Hematopoietic multipotent progenitor cell treated with erythropoietin and hydrocortisone succinate and interleukin-3 and kit ligand, for 4 days (in vitro differentiated cells): ENCODE results near the gene ROR2.

Source experiments
- DNase-seq: peaks from one replicate; pipeline ENCODE4 v3.0.0-alpha.2; 2015

Gene ROR2

DNA sequence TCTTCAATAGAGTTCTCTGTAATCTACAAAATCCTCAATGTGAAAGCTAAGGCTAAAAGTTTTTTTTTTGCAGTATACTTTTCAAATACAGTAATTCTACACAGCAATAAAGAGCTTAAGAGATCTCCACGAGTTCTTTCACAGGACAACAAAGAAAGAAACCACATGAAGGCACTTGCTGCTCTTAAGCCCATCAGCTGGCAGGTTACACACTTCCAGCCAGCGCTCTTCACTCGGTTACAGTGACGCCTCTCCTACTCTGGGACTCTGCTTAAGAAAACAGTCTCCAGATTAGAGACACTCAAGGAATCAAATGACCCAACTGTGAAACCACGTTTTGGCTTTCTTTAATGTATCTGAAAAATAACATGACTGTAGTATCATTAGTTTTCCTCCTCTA is 85.0 kb downstream of the ROR2 start:
- DNase-seq, result no peak

DNA sequence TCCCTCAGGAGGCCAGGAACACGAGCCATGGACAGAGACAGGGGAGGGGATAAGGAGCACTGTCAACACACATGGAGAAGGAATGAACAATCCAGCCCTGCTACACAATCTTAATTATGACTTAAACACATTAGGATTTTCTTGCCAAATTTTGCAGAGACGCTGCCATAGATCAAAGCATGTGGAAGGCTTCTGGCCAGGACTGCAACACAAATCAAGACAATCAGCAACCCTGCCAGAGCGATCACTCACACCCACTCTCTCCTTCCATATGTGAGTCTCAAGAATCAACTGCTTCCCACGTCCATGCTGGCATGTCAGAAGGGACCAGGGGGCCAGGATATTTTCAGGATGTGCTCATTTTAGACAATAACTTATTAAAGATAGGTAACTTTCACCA is 85.6 kb downstream of the ROR2 start:
- DNase-seq, result no peak

DNA sequence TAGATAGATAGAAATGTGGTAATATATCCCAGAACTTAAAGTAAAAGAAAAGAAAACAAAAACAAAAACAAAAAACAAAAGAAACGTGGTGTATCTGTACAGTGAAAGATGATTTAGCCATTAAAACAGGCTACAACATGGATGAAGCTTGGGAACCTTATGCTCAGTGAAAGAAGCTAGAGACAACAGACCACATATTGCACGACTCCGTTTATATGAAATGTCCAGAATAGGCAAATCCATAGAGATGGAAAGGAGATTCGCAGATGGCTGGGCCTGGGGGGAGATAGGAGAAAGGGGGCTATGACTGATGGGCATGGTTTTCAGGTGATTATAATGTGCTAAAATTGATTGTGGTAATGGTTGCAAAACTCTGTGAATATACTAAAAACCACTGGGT is 86.6 kb downstream of the ROR2 start:
- no peak for DNase-seq

DNA sequence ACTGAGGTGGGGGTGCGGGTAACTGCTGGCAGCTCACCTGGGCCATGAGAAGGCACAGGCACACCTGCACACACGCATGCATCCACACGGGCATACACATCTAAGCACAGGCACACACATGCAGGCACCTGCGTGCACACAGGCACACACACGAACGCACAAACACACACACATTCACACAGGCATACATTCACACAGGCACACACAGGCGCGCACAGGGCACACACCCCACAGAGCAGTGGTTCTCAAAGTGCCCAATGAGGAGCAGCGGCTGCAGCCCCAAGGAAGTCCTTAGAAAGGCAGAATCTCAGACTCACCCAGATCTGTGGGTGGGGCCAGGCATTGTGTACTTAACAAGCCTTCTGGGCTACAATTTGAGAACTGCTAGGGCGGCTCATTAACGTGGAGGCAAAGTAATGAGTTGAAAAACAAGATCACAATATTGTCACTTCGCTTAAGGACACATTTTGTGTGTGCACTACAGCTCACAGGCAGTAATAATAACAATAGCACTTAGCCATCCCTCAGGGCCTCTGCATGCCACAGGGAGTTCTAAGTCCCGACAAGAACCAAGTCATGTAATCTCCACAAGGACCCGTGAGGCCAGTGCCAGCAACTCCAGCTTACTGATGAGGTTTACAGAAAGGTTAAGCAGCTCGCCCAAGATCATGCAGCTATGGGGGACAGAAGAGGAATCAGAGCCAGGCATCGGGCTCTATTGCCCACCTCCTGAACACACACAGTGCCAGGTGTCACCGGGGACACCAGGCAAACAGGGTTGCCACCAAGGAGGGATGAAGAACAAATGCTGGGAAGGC is 91.6 kb downstream of the ROR2 start:
- no peak for DNase-seq

DNA sequence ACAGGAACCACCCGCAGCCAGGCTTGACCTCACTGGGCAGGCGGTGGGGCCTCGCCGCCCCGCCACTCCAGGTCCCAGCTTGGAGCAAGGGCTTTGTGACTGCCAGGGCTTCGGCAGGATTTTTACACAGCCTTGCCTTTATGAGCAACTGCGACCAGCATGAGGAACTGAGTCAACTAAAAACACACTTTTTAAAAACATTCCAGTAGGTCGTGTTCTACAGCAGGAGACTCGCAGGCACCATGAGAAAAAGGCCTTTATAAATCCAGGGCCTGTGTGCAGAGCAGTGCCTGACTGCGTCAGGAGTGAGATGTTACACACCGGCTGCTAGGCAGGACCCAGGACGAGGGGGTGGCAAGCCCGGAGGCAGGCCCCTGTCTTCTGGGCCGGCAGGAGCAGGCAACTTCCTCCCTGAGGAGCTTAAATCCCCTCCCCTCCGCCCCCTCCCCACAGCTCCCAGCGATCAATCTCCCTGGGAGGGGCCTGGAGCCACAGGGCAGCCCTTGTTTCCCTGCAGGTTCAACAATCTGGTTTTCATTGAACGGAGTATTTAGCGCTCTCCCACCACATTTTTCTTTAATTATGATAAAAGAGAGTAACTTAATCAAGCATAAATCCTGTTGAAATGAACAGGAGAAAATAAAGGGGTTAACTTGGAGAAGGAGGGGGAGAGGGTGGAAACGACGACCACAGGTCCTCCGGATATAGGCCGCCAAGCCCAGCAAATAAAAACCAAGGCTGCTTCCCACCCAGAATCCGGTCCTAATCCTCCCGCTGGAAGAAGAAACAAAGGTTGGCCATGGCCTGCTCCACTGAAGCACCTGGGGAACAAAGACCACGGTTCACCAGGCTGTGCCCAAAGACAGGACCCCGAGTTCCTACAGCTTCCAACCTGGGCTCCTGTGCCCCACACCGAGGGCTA is 92.5 kb downstream of the ROR2 start:
- no peak for DNase-seq

DNA sequence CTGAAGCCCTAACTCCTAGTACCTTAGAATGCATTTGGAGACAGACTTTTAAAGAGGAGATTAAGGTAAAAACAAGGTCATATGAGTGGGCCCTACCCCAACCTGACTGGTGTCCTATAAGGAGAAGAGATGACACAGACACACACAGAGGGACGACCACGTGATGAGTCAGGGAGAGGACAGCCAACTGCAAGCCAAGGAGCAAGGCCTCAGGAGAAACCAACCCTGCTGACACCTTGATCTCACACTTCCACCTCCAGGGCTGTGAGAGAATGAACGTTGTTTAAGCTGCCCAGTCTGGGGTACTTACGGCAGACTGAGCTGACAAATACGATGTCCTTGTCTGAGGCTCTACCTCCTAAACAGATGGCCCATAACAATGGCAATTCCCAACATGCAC is 93.6 kb downstream of the ROR2 start:
- no peak for DNase-seq

DNA sequence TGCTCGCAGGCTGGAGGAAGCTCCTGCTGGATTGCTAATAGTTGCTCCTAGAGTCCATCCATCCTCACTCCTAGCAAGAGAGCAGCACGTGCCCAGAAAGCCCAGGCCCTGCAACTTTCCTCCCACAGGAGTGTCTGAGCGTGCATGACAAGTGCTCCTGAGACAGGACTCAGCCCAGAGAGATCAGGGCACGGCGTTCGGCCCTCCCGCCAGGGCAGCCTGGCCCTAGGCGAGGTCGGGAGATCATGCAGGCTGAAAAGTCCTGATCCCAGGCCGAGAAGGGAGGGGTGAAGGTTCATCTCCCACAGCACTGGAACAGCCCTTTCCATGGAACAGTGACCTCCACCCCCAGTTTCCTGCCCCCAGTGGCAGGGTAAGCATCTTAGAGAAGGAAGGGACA is 94.8 kb downstream of the ROR2 start:
- DNase-seq, result no peak

DNA sequence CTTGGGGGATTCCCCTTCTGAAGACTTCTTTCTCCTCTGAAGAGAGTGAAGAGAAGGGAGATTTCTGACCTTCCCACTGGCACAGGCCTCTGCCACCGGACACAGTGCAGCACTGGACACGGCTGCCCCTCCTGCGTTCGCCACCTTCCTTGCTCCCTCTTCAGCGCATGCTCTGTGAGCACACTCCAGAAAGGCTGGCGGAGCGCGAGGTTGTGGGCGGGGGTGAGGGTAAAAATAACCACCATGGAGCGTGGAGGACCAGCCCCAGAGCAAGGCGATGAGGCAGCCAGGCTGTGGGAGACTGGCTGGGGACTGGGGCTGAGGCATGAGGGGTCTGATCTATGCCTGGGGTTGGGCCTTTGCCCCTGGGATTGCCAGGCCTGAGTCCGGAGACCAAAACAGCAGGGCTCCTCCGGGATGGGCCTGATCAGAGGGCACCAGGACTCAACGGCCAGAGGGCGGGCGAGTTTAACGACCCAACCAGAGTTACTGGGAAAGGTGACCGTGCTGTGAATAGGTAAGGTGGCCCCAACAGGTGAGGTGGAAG is 97.2 kb downstream of the ROR2 start:
- DNase-seq, result no peak

DNA sequence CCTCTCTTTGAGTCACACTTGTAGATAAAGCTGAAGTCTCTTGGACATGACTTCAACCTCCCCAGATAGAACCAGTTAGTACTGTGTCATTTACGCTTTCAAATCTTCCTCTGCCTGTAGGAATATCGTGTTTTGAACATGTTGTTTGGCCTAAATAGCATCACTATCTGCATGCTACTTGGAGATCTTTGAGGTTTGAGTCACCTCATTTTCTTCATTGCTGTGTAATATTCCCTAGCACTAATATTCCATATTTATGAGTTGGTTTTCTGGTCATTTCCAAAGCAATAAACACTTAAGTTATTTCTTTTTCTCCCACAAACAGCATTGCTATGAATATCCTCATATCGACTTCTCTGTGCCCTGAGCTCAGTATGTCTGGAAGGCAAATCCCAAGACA is 100.3 kb downstream of the ROR2 start:
- no peak for DNase-seq

DNA sequence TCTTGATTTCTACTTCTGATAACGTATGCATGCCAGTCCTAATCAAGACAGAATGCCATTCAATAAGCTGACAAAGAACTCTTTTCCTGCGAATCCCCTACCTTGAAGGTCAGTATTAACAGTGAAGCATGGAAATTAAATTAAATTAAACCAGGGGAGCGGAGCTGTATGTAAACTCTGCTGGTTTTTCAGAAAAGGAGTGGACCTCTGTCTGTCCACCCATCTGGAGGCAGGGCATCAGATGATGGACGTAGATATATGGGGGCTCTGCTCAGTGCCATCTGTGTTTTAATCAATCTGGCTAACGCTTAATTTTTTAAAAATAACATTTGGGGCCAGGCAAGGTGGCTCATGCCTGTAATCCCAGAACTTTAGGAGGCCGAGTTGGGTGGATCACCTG is 101.9 kb downstream of the ROR2 start:
- no peak for DNase-seq

DNA sequence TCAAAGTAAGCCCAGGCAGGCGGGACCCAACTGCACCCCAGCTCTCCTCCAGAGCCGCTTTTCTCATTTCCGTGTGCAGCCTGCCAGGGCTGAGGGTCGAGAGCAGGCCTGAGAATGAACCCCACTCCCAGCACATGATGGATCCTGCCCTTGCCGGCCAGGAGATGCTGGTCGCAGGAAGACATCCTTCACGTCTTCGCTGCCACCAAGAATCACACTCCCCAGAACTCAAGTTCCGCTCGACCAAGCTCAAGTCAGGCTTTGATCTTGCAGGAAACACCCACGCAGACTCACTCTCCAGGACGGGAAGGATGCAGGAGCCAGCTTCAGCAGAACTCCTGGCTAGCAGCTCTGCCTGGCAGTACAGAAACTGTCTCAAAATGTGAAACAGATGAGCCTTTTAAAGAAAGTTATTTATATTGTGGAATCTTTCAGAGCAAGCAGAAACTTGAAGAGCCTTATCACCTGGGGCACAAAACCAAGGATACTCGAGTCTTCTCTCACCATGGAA is 102.4 kb downstream of the ROR2 start:
- no peak for DNase-seq

DNA sequence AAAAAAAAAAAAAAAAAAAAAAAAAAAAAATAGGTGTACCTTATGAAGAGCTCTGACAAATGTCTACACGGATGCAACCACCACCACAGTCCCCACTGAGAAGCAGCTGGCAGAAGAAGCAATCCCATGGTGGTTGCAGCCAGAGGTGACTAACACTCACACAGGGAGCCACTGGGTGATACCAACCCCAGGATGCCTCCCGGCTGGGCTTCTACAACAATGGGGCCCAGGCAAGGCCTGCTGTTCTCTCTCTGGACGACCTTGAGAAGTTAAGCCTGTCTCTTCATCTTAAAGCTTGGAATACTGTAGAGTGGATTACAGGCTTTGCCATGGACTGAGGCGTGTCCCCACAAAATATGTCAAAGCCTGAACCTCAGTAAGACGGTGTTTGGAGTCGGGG is 104.1 kb downstream of the ROR2 start:
- no peak for DNase-seq

DNA sequence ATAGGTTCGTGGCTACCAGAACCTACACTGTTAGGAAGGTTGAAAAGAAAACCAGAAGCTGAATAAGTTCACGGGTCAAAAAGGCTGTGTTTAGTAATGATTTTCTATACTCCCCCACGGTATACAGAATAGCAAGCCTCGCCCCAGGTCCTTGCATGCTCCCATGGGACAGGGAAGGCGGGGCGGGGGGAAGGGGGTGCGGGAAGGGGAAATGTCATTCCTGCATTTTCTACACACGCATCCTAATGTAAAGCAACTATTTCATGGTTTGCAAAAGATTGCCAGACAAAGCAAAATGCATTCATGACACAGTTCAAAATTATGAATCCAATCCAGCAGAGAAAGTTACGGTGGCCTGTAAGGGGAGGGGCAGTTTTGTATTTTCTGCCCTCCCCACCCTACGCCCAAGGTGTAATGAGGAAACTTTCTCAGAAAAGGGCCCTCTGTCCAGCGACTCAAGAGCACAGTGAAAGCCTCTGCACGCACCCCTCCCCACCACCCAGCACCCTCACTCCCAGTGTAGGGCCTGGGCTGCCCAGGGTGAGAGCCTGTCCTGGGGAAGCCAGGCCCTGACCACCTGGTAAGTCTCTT is 105.2 kb downstream of the ROR2 start:
- no peak for DNase-seq

DNA sequence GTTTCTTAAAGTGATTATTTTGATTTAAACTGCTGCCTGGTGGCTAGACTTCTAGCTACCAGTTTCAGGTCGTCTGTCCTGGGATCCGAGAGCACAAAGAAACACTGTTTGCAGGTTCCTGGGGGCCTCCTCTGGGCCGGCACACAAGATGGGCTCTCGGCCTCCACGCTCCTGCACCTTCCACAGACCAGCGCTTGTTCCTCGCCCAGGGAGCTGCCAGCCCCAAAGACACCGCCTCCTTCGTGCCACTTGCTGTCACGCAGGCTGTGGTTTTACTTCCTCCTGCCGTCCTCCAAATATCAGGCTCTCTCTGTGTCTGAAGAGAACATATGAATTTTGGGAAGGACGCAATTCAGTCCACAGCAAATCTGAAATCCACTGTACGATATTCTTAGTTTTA is 105.8 kb downstream of the ROR2 start:
- peak; percentile 70 for DNase-seq

DNA sequence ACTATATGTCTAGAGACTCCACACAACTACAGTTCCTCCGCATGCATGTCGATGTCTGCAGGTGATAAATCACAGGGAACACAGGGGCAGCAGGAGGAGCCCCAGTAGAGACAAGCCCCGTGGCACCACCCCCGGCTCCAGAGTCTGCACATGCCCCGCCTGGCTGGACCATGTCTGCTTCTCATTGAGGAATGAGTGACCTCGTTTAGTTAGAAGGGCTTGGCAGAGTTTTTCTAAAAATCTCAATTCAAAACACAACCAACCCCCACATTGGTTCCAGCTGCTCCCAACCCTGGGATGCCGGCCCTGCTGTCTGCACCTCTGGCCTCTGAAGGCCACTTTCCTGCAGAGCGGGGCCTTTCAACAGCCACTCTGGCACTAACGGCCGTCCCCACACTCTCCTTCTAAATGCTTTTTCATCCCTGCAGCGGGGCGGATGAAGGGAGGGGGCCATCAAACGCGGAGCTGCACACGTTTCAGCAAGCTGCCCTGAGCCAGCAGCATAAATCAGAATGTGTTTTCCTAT is 106.3 kb downstream of the ROR2 start:
- DNase-seq, result peak; percentile 17

DNA sequence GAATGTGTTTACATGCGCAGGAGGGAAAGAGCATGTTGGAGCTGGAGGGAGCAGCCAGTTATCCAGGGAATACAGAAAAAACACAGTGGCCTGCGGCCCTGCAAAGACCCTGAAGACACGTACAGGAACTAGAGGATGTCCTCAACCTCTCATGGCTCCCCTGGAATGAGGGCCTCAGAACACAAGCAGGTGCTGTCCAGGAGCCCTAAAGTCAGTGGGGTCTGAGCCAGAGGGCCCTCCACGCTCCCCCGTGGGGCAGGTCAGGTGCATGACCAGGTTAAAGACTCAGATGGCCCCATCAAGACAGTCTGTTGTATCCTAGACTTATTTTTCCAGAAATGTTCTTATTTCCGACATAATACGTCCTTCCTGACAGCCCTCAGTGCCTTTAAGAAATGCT is 106.9 kb downstream of the ROR2 start:
- DNase-seq, result no peak

DNA sequence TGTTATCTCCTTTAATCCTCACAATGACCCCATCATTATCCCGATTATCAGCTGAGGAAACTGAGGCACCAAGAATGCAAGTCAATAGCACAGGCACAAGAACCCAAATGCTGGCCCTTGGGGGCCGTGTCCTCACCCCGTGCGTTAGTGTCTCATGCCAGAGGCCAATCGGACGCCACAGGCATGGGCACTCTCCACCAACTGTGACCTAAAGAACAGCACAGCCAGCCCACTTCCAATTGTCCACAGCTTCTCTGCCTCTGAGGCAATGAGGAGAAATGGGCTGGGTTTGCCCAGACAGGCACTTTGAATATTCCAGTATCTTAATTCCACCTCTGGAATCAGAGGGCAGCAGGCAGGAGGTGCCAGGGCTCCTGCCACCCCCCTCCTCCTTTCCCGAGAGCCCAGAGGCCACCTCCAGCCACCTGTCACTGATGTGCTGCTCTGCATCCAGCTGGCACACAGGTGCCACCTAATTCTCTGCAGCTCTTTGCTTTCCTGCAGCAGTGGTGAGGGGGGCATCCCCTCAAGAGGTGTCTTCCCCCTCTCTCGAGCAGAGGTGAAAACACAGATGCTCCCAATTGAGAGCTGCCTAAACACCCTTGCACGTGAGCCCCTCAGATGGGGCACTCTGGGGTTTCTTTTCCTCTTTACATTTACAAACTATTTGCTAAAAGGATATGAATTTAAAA is 107.5 kb downstream of the ROR2 start:
- no peak for DNase-seq

DNA sequence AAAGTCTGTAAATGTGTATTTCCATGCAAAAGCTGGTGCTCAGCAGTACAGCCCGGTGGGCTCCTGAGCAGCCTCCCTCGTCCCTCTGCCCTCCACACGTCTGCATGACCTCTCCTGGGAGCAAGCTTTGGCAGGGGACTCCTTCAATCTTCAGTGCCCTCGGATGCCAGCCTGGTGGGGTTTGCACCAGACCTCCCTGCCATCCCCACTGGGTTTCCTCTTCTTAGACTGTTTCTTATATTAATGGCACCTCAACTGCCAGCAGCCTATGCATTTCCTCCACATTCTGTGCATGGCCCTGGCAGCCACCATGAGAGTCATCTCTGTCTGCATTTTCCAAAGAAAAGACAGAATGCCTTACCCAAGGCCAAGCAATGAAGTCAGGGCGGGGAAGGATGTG is 108.4 kb downstream of the ROR2 start:
- DNase-seq, result no peak

DNA sequence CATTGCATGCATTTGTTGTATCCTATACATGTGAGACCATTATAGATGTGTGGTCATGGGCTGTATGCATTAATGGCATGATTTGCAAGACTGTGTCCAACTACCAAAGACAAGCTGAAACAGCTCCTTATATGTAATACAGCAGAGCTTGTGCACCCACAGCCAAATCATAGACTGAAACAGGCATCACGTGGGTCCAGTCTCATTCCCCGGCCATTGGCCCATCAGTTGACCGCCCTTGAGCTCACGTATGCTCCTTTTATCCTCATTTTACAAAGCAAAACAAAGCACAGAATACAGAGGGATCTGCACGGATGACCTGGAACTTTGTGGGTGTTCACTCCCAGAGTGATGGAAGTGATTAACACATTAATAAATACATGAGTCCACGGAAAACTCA is 109.1 kb downstream of the ROR2 start:
- no peak for DNase-seq

DNA sequence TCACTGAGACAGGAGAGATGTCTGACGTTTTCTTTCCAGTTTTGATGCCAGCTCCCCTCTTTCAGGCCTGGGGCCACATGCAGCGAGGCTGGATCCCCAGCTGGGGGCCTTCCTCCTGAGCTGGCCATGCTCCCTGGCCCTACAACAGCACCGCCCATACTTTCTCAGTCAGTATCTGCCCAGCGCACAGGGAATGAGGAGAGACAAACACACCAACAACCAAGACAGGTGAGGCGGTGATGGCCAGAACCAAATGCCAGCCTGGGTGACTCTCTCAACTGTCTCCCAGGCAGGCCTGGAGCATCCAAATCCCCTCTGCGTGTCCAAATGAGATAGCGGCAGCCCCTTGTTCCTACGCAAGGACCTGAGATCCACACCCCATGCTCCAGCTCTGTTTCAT is 109.6 kb downstream of the ROR2 start:
- no peak for DNase-seq

DNA sequence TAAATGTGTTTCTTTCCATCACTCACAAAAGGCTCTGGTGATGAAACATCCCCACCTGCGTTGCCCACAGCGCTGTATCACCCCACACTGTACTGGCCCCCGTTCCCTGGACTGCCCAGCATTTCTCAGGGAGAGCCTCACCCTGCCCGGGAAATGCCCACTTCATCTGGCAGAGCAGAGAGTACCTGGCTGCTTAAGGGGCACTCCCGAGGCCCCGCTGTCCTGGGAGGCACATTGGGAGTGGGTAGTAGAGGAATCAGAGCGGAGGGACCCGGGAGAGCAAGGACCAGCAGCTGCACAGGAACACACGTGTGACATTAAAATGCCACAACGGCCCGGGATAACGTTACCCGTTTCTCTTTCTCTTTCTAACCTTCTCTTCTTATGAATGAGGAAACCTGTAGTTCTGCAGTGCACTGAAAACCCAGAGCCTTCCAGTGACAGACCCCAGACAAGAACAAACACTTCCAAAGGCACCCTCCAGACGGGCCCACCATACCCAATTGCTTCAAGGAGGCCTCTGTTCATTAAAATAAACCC is 110.0 kb downstream of the ROR2 start:
- DNase-seq, result no peak
